ENCODE data around the gene SOHLH1.

SOHLH1 gene

DNA sequence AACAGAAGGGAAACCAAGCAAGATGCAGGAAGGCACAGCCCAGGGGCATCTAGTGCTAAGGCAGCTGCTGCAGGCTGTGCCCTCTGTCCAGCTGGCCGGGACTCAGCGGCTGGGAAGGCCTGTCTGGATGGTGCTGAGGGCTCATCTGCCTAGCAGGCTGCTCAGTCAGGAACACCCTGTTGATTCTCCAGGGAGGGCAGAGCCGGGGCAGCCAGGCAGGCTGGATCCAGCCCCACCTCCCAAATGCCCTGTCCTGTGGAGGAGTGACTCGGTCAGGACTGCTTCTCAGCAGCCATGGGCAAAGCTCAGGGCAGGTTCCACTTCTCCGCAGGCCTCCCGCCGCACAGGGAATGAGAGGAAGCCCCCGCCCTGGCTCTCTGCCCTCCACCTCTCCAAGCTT is 44.0 kb downstream of the SOHLH1 start:
- no peak for DNase-seq

DNA sequence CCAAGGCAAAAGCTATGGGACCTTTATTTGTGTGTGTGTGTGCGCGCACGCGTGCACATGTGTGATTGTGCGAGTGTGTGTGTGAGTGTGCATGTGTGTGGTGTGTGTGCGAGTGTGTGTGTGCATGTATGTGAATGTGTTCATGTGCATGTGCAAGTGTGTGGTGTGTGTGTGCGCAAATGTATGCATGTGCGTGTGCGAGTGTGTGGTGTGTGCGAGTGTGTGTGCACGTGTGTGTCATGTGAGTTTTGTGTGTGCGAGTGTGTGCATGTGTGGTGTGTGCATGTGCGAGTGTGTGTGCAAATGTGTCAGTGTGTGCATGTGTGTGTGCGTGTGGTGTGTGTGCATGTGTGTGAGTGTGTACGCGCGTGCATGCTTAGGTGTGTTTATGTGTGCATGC is 48.9 kb downstream of the SOHLH1 start:
- no peak for DNase-seq

DNA sequence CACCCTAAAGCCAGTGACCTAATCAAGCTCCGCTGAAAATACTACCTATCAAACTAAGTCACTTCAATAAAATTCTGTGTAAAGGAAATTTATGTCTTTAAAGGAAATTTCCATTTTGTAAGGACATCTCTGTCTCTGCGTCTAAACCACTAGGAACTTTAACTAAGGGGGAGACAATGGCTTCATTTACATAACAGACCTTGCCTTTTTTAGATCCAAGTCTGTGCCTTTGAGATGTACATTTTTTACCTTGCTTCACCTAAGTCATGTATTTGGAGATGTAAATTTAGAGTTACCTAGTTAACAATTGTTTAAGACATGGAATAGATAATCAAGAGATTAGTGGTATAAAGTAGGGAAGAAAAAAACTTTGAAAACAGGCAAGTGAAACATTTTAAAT is 49.8 kb downstream of the SOHLH1 start:
- no peak for DNase-seq

DNA sequence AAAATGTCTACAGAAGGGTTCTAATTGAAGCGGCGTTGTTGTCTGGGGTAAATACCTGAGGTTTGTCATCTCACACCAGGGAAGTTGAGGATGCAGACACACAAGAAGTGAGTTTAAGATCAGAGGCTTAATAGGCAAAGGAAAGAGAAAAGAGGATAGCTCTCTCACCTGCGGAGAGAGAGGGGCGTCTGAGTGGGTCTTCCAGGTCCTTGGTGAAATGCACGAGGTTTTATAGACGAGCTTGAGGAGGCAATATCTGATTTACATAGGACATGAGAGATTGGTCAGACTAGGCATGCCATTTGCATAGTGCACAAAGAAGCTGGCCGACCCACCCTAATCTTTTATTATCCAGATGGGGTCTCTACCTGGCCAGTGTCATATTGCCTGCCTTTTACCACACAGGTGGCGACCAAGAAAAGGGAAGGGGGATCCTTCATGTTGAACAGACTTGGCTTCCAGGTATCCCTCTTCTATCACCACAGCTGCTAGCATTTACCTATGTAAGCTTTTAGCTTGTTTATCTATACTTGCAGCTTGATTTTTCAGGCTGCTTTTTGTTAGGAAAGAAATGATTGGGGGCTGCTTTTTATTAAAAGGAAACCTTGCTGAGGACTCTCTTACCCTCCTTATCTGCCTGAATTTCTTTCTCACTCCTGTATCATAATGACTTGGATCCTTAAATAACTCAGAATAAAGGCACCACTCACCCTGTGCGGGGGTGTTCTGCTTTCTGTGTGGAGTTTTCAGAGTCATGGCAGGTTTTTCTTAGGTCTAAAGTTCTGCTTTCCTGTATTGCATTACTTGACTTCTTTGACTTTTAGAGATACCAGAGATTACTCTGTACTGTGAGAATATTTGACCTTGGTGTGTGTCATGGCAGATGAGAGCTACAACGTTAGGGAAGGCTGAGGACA is 50.5 kb downstream of the SOHLH1 start:
- no peak for DNase-seq

DNA sequence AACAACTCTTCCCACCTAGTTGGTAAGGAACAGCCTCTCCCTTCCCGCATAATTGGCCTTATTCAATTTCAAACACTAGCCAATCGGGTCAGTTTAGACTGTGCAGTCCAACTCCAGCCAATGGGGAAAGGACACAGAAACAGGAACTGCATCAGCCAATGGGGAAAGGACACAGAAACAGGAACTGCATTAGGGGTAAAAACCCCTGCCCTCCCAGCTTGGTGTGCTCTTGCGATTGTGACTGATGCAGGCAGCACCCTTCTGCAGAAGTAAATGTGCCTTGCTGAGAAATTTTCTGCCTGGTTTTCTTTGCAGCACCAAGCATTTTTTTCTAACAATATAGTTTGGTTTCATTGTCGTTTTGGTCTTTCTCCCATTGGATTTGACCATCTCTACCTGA is 51.4 kb downstream of the SOHLH1 start:
- no peak for DNase-seq

DNA sequence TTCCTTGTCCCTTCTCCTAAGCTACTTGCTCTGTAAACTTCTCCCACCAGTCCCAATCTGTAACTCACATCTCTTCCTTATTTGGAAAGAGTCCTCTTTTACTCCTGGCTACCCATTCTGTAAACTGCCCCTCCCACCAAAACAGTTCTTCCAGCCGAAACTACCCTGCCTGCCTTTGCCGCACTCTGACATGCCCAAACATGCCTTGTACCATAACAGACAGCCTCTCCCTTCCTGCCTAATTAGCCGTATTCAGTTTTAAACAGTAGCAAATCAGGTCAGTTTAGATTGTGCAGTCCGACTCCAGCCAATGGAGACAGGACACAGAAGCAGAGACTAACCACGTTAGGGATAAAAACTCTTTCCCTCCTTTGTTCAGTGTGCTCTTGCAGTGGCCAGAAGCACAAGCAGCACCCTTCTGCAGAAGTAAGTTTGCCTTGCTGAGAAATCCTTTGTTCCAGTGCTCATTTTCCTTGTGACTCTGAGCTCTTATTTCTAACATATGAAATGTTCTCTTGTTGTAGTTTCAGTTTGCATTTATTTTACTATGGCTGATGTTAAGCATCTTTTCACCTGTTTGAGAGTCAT is 54.6 kb downstream of the SOHLH1 start:
- DNase-seq, result no peak
